IMR-90 (cell line): ENCODE results near the gene EFCAB5. TPM values are rescaled to one million over a fixed set of nuclear protein-coding genes. Genes with fewer than 3 reads are reported as not detected.

Experiments used
- ATAC-seq: fragments of 200-7000 bp; cut with Tn5 transposase; 2 replicates; pipeline ENCODE4 v1.9.1; 2020; ENCODE audit warnings: low read depth, mild to moderate bottlenecking, moderate library complexity
- BruUV-seq: library from RNA; stranded (reverse); fragments of 400-500 nt; replicated peaks from 2 replicates; lab custom pipeline; 2021; lab: Mats Ljungman, UMichigan
- CTCF ChIA-PET: fragments of 300-600 bp; formaldehyde crosslinking; extraction: SDS; loops from one replicate; lab custom pipeline; 2021; ENCODE audit warnings: antibody characterized with exemption; lab: Yijun Ruan, JAX
- POLR2A ChIA-PET: fragments of 300-600 bp; sonication (Branson Sonifier 250); formaldehyde crosslinking; loops from one replicate; lab custom pipeline; 2022; ENCODE audit warnings: antibody characterized with exemption; ENCODE audit not compliant: unreplicated experiment; lab: Charles Lee
- DNase-seq: peaks from one replicate; pipeline ENCODE4 v3.0.0; 2013
- H2AFZ ChIP-seq: replicated peaks from 2 replicates; pipeline ENCODE3; 2013; ENCODE audit warnings: low read length, mild to moderate bottlenecking; ENCODE audit not compliant: poor library complexity
- H2AK5ac ChIP-seq: 2 replicates; pipeline ENCODE4 v1.6.1; 2013; ENCODE audit warnings: low read depth, low read length, inconsistent platforms
- H2AK9ac ChIP-seq: replicated peaks from 2 replicates; pipeline ENCODE3; 2013; ENCODE audit warnings: mild to moderate bottlenecking, low read depth, low read length, moderate library complexity; ENCODE audit not compliant: poor library complexity
- H2BK120ac ChIP-seq: 2 replicates; pipeline ENCODE4 v1.6.1; 2013; ENCODE audit warnings: low read depth, low read length, inconsistent platforms
- H2BK15ac ChIP-seq: 3 replicates; pipeline ENCODE4 v1.6.1; 2013; ENCODE audit warnings: low read depth, low read length, inconsistent platforms
- H2BK20ac ChIP-seq: 2 replicates; pipeline ENCODE4 v1.6.1; 2013; ENCODE audit warnings: low read depth, mild to moderate bottlenecking, inconsistent platforms, low read length, moderate library complexity
- H2BK5ac ChIP-seq: 2 replicates; pipeline ENCODE4 v1.6.1; 2013; ENCODE audit warnings: mild to moderate bottlenecking, low read depth, low read length, inconsistent platforms; ENCODE audit not compliant: poor library complexity, severe bottlenecking
- H3K14ac ChIP-seq: replicated peaks from 2 replicates; pipeline ENCODE4 v1.6.1; 2013; ENCODE audit warnings: low read depth, low read length, inconsistent platforms
- H3K18ac ChIP-seq: 2 replicates; pipeline ENCODE4 v1.6.1; 2013; ENCODE audit warnings: low read depth, low read length, control low read depth
- H3K23ac ChIP-seq: 2 replicates; pipeline ENCODE4 v1.6.1; 2013; ENCODE audit warnings: low read depth, low read length, inconsistent platforms
- H3K27ac ChIP-seq: 2 replicates; pipeline ENCODE4 v1.5.1; 2013; ENCODE audit warnings: mild to moderate bottlenecking, control low read depth, low read length; ENCODE audit not compliant: insufficient read depth
- H3K27me3 ChIP-seq: 2 replicates; pipeline ENCODE4 v1.6.1; 2013; ENCODE audit warnings: low read length; ENCODE audit not compliant: control insufficient read depth, insufficient read depth
- H3K36me3 ChIP-seq: 2 replicates; pipeline ENCODE4 v1.6.1; 2013; ENCODE audit warnings: low read length, mixed read lengths; ENCODE audit not compliant: control insufficient read depth, insufficient read depth
- H3K4ac ChIP-seq: 2 replicates; pipeline ENCODE4 v1.6.1; 2013; ENCODE audit warnings: low read depth, low read length, inconsistent platforms
- H3K4me1 ChIP-seq: 2 replicates; pipeline ENCODE4 v1.6.1; 2013; ENCODE audit warnings: low read length, mixed read lengths; ENCODE audit not compliant: control insufficient read depth, insufficient read depth
- H3K4me2 ChIP-seq: 2 replicates; pipeline ENCODE4 v1.6.1; 2013; ENCODE audit warnings: low read depth, mild to moderate bottlenecking, control low read depth, low read length, moderate library complexity
- H3K4me3 ChIP-seq: 2 replicates; pipeline ENCODE4 v1.5.1; 2013; ENCODE audit warnings: low read depth, mild to moderate bottlenecking, control low read depth, low read length, moderate library complexity; ENCODE audit not compliant: insufficient read depth
- H3K56ac ChIP-seq: 2 replicates; pipeline ENCODE4 v1.6.1; 2013; ENCODE audit warnings: low read length, inconsistent platforms; ENCODE audit not compliant: insufficient read depth; ENCODE audit errors: extremely low read depth
- H3K79me1 ChIP-seq, 2 experiments: 2 replicates each; pipeline ENCODE4 v1.6.1; 2013; ENCODE audit warnings: low read length in 2 of 2, inconsistent platforms in 1 of 2, low read depth in 1 of 2
- H3K9ac ChIP-seq: 2 replicates; pipeline ENCODE4 v1.6.1; 2013; ENCODE audit warnings: low read depth, low read length, control low read depth
- H3K9me1 ChIP-seq: 2 replicates; pipeline ENCODE4 v1.6.1; 2013; ENCODE audit warnings: low read length, inconsistent platforms; ENCODE audit not compliant: insufficient read depth
- H3K9me3 ChIP-seq: 2 replicates; pipeline ENCODE4 v1.6.1; 2013; ENCODE audit warnings: low read length; ENCODE audit not compliant: control insufficient read depth, insufficient read depth
- H4K20me1 ChIP-seq: 2 replicates; pipeline ENCODE4 v1.6.1; 2013; ENCODE audit warnings: low read length, inconsistent platforms; ENCODE audit not compliant: insufficient read depth
- H4K5ac ChIP-seq: 2 replicates; pipeline ENCODE4 v1.6.1; 2013; ENCODE audit warnings: mild to moderate bottlenecking, low read depth, low read length, control low read depth
- H4K8ac ChIP-seq, 2 experiments: 2 replicates each; pipeline ENCODE4 v1.6.1; 2013; ENCODE audit warnings: low read depth in 2 of 2, low read length in 2 of 2, control low read depth in 1 of 2, inconsistent platforms in 1 of 2
- H4K91ac ChIP-seq: 2 replicates; pipeline ENCODE4 v1.6.1; 2013; ENCODE audit warnings: low read depth, low read length, inconsistent platforms; ENCODE audit not compliant: insufficient read depth
- MXI1 ChIP-seq: IDR thresholded peaks from 2 replicates; pipeline ENCODE4 v1.6.1; 2012; ENCODE audit warnings: low read depth, mild to moderate bottlenecking, low read length, moderate library complexity, borderline replicate concordance
- POLR2A ChIP-seq: IDR thresholded peaks from 2 replicates; pipeline ENCODE4 v1.6.1; 2012; ENCODE audit warnings: mild to moderate bottlenecking, low read depth, low read length
- RAD21 ChIP-seq: IDR thresholded peaks from 2 replicates; pipeline ENCODE4 v1.6.1; 2012; ENCODE audit warnings: low read length, improper control_type of control experiment
- SMC3 ChIP-seq: fragments of 150-350 bp; IDR thresholded peaks from 2 replicates; pipeline ENCODE4 v1.6.1; 2016; ENCODE audit warnings: low read depth, mild to moderate bottlenecking, antibody characterized with exemption, low read length, moderate library complexity
- WGBS, 2 experiments: methylation state at CpG; one replicate each; pipeline versions ENCODE4 v1.1.5 to v1.1.7; 2013; ENCODE audit warnings: missing lambda C conversion rate in 2 of 2; ENCODE audit not compliant: insufficient read length in 1 of 2; ENCODE audit errors: extremely low coverage in 2 of 2; 5-methylcytosine and 5-hydroxymethylcytosine counted together
- dilution Hi-C: fragments of 300-500 bp; cut with HindIII; formaldehyde crosslinking; loops from one replicate; pipeline ENCODE4 v1.14.3; 2018; ENCODE audit warnings: low sequenced_read_pairs; ENCODE audit not compliant: unreplicated experiment
- in situ Hi-C: fragments of 300-500 bp; cut with MboI; formaldehyde crosslinking; loops from 3 replicates; pipeline ENCODE4 v1.14.3; 2019; ENCODE audit warnings: low sequenced_read_pairs, inconsistent platforms, mixed read lengths
- intact Hi-C: fragments of 100-400 bp; cut with micrococcal nuclease; formaldehyde crosslinking; loops from 2 replicates; pipeline ENCODE4 v1.10.0; 2022
- polyA plus RNA-seq, 3 experiments: library from polyadenylated mRNA; depleted of rRNA; stranded (reverse); fragments of >200 nt; gene quantifications; 2 replicates each; pipeline ENCODE4 v1.2.3, GENCODE V29; 2012; ENCODE audit warnings: low replicate concordance in 1 of 3
- total RNA-seq: library from RNA; depleted of rRNA; stranded (reverse); fragments of >200 nt; gene quantifications from 2 replicates; pipeline ENCODE4 v1.2.3, GENCODE V29; 2012

The EFCAB5 gene
- total and polyA plus RNA-seq, 2 of the 4 experiments (the other 2 are of a cell fraction) = 0.14 TPM; not detected in 1

- no peak overlapping the region for H2BK20ac ChIP-seq
- H4K91ac ChIP-seq = no peak overlapping the region
- H3K9ac ChIP-seq = no peak overlapping the region
- H2BK120ac ChIP-seq = no peak overlapping the region
- H4K5ac ChIP-seq = no peak overlapping the region
- no peak overlapping the region for H3K14ac ChIP-seq
- DNase-seq = no peak
- ChIA-PET POLR2A (no interaction called here), CTCF (interaction anchor here (0.6 kb wide), 1 partner anchor 74 kb away, joined by 3 read pairs; no protein-coding TSS in a partner anchor)
- H3K18ac ChIP-seq = no peak overlapping the region
- no peak overlapping the region for H3K4ac ChIP-seq
- no peaks in the 10 kb centered on the region for H3K9me1 ChIP-seq
- no peaks in the 10 kb centered on the region for H3K36me3 ChIP-seq
- dilution Hi-C loops (no loop called here), in situ Hi-C loops (no loop called here), intact Hi-C loops (no loop called here)
- H3K4me3 ChIP-seq = no peak overlapping the region
- H2AFZ ChIP-seq = no peak overlapping the region
- H3K4me1 ChIP-seq = no peaks in the 10 kb centered on the region
- H3K56ac ChIP-seq = no peak overlapping the region
- BruUV-seq = no TSS peak
- H3K27me3 ChIP-seq = no peaks in the 10 kb centered on the region
- no peak for ATAC-seq
- TF ChIP-seq RAD21 = no peak
- TF ChIP-seq POLR2A = no peak
- TF ChIP-seq SMC3 = no peak
- TF ChIP-seq MXI1 = no peak
- no peak overlapping the region for H3K4me2 ChIP-seq
- H4K8ac ChIP-seq = no peak overlapping the region
- H3K27ac ChIP-seq = no peak overlapping the region
- 100% methylated on average over 1 of the region's 3 CpGs; no CpG with 5 or more reads in 1 of the 2 experiments for WGBS, 2 experiments
- peaks cover 8% of the 10 kb centered on the region; the same call in 1 of the 2 replicates for H4K20me1 ChIP-seq
- peaks cover 24 to 34% of the 10 kb centered on the region in 2 experiments for H3K79me1 ChIP-seq
- no peak overlapping the region for H2BK15ac ChIP-seq
- H2AK5ac ChIP-seq = no peak overlapping the region
- no peak overlapping the region for H2BK5ac ChIP-seq
- H3K23ac ChIP-seq = no peak overlapping the region
- H3K9me3 ChIP-seq = peaks cover 6% of the 10 kb centered on the region; the same call in 1 of the 2 replicates
- no peak overlapping the region for H2AK9ac ChIP-seq
Observed at GRCh38 chr17:29905086-29905878, 36.2 kb upstream of the EFCAB5 start.
